Prostate gland (tissue), 2 donors: ENCODE data around the gene MGME1. TPM values are rescaled to one million over a fixed set of nuclear protein-coding genes. Genes with fewer than 3 reads are reported as not detected.
A peak's percentile ranks its signal among the peaks of the same experiment; 100 is the strongest.

Experiments used
- DNase-seq: peaks from one replicate; pipeline ENCODE4 v3.0.0-alpha.2; 2019; ENCODE audit warnings: low spot score
- H3K27ac ChIP-seq, 2 donors: fragments of 200-600 bp; sonication (generic); 2 replicates each; pipeline ENCODE4 v1.5.1; 2017 to 2019
- H3K27me3 ChIP-seq: fragments of 200-600 bp; sonication (generic); replicated peaks from 2 replicates; pipeline ENCODE4 v1.5.1; 2019; ENCODE audit not compliant: insufficient read depth
- H3K36me3 ChIP-seq, 2 donors: fragments of 200-600 bp; sonication (generic); 1 replicate in 1 of 2; 2 replicates in 1 of 2; pipeline versions ENCODE4 v1.5.1 to v1.8.1; 2017 to 2019
- H3K4me1 ChIP-seq: fragments of 200-600 bp; sonication (generic); replicated peaks from 2 replicates; pipeline ENCODE4 v1.5.1; 2019
- H3K4me3 ChIP-seq, 2 donors: fragments of 200-600 bp; sonication (generic); 2 replicates each; pipeline ENCODE4 v1.5.1; 2017 to 2019
- H3K9me3 ChIP-seq: fragments of 200-600 bp; sonication (generic); 2 replicates; pipeline ENCODE4 v1.5.1; 2017
- CTCF ChIP-seq, 4 experiments: fragments of 200-600 bp in 2 of 4; fragments of 450-650 bp in 2 of 4; sonication (generic) in 2 of 4; IDR thresholded peaks; 1 replicate in 3 of 4; 2 replicates in 1 of 4; pipeline ENCODE4 v1.5.1; 2016 to 2019; ENCODE audit warnings: antibody characterized with exemption in 4 of 4, mild to moderate bottlenecking in 2 of 4, moderate library complexity in 2 of 4
- POLR2A ChIP-seq: fragments of 450-650 bp; IDR thresholded peaks from one replicate; pipeline ENCODE4 v1.6.1; 2016; ENCODE audit warnings: antibody characterized with exemption, mild to moderate bottlenecking
- POLR2AphosphoS5 ChIP-seq: sonication (generic); formaldehyde crosslinking; IDR thresholded peaks from one replicate; pipeline ENCODE4 v1.6.1; 2017; ENCODE audit warnings: antibody characterized with exemption
- WGBS: methylation state at CpG from one replicate; pipeline ENCODE4 v1.1.5; 2018; 5-methylcytosine and 5-hydroxymethylcytosine counted together
- intact Hi-C: fragments of 100-400 bp; cut with DNase I; formaldehyde crosslinking; loops from one replicate; pipeline ENCODE4 v1.14.2; 2022
- total RNA-seq, 2 donors: library from RNA; depleted of rRNA; stranded (reverse); fragments of >200 nt; gene quantifications; one replicate each; pipeline ENCODE4 v1.1.0, GENCODE V29; 2016

MGME1 gene
- total RNA-seq, 2 donors from 2014 or later, result 11.1 to 15.5 TPM

DNA sequence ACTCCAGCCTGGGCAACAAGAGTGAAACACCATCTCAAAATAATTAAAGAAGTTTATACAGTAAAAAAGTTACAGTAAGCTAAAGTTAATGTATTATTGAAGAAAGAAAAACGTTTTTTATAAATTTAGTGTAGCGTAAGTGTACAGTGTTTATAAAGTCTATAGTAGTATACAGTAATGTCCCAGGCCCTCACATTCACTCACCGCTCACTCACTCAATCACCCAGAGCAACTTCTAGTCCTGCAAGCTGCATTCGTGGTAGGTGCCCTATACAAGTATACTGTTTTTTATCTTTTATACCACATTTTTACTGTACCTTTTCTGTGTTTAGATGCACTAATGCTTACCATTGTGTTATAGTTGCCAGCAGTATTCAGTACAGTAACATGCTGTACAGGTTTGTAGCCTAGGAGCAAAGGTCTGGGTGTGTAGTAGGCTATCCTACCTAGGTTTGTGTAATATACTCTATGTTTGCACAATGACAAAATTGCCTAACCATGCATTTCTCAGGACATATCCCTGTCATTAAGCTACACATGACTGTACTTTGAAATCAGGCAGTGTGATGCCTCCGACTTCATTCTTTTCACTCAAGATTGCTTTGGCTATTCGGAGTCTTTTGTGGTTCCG, 16.7 kb downstream of the MGME1 start:
- TF ChIP-seq POLR2AphosphoS5, result no peak
- no peak for TF ChIP-seq POLR2A
- TF ChIP-seq CTCF (IDR thresholded peaks at IDR 0.05), result no peak
- H3K9me3 ChIP-seq, result no peaks in the 10 kb centered on the region
- WGBS, result 96% methylated on average over 7 of the region's 7 CpGs
- no peaks in the 10 kb centered on the region for H3K4me1 ChIP-seq
- H3K4me3 ChIP-seq, result no peak overlapping the region
- intact Hi-C loops, result no loop called here
- H3K27ac ChIP-seq, result no peak overlapping the region
- H3K36me3 ChIP-seq, result no peaks in the 10 kb centered on the region
- no peak for DNase-seq
- no peaks in the 10 kb centered on the region for H3K27me3 ChIP-seq

- no peak overlapping the region for H3K27ac ChIP-seq
- H3K4me1 ChIP-seq, result no peaks in the 10 kb centered on the region
- H3K27me3 ChIP-seq, result no peaks in the 10 kb centered on the region
- H3K36me3 ChIP-seq, result no peaks in the 10 kb centered on the region
- intact Hi-C loops, result no loop called here
- no peak for TF ChIP-seq CTCF (IDR thresholded peaks at IDR 0.05)
- TF ChIP-seq POLR2AphosphoS5, result no peak
- no peak for TF ChIP-seq POLR2A
- no peaks in the 10 kb centered on the region for H3K9me3 ChIP-seq
- DNase-seq, result no peak
- WGBS, result 96% methylated on average over 3 of the region's 3 CpGs
- H3K4me3 ChIP-seq, result no peak overlapping the region
Observed at GRCh38 chr20:17987988-17988387, 19.2 kb downstream of the MGME1 start.

GRCh38 chr20:17990278-17990972, 21.6 kb downstream of the MGME1 start:
- Histone ChIP-seq H3K27me3 (no peaks in the 10 kb centered on the region), H3K36me3 (no peaks in the 10 kb centered on the region), H3K9me3 (no peaks in the 10 kb centered on the region), H3K4me1 (no peaks in the 10 kb centered on the region), H3K27ac (peak overlapping the region in 1 of 2 donors; percentile 48), H3K4me3 (no peak overlapping the region)
- intact Hi-C loops, result loop anchor here (5.0 to 10.0 kb wide), 2 partner anchors 43 to 456 kb away; partner anchors contain the start of gene BFSP1
- no peak for TF ChIP-seq CTCF (IDR thresholded peaks at IDR 0.05)
- TF ChIP-seq POLR2A, result no peak
- no peak for TF ChIP-seq POLR2AphosphoS5
- no peak for DNase-seq
- 76% methylated on average over 10 of the region's 10 CpGs for WGBS

DNA sequence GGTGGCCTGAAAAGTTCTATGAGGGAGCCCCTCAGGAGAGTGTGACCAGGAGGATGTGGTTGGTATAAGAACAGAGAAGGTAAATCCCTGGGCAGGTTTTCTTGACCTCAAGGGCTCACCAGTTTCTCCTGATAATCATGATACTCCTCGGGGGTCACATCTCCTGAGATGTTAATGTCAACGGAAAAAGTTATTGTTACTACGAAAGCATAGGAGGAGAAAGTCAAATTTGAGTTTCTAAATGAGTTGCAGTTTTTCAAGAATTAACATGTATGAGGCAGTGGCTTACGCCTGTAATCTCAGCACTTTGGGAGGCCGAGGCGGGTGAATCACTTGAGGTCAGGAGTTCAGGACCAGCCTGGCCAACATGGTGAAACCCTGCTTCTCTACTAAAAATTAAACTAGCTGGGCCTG, 23.4 kb downstream of the MGME1 start:
- intact Hi-C loops, result loop anchor here (5.0 to 10.0 kb wide), 2 partner anchors 45 to 457 kb away; partner anchors contain the start of gene BFSP1
- H3K27ac ChIP-seq, result no peak overlapping the region
- no peak for DNase-seq
- H3K4me3 ChIP-seq, result no peak overlapping the region
- no peaks in the 10 kb centered on the region for H3K27me3 ChIP-seq
- WGBS, result 93% methylated on average over 6 of the region's 6 CpGs
- H3K4me1 ChIP-seq, result no peaks in the 10 kb centered on the region
- no peak for TF ChIP-seq POLR2AphosphoS5
- no peak for TF ChIP-seq POLR2A
- no peak for TF ChIP-seq CTCF (IDR thresholded peaks at IDR 0.05)
- H3K9me3 ChIP-seq, result no peaks in the 10 kb centered on the region
- no peaks in the 10 kb centered on the region for H3K36me3 ChIP-seq
